Stimulated activated CD4-positive, alpha-beta T cell treated with anti-CD3 and anti-CD28 coated beads, Interleukin-12 subunit alpha, Interleukin-12 subunit beta, amount 100 ng/mL, for 48 hours (primary cell): Measurements from ENCODE around the gene TNFRSF21.
A peak's percentile ranks its signal among the peaks of the same experiment; 100 is the strongest.
"Not testable (repeated sequence)": the region's sequence is repeated elsewhere in the genome, so short reads cannot be mapped to it uniquely, and the experiment has no call there.

Source experiments
- DNase-seq, 3 donors: peaks; one replicate each; pipeline ENCODE4 v3.0.0-alpha.2; 2020; ENCODE audit warnings: low read depth in 2 of 3, low spot score in 1 of 3

TNFRSF21 gene, protein sequence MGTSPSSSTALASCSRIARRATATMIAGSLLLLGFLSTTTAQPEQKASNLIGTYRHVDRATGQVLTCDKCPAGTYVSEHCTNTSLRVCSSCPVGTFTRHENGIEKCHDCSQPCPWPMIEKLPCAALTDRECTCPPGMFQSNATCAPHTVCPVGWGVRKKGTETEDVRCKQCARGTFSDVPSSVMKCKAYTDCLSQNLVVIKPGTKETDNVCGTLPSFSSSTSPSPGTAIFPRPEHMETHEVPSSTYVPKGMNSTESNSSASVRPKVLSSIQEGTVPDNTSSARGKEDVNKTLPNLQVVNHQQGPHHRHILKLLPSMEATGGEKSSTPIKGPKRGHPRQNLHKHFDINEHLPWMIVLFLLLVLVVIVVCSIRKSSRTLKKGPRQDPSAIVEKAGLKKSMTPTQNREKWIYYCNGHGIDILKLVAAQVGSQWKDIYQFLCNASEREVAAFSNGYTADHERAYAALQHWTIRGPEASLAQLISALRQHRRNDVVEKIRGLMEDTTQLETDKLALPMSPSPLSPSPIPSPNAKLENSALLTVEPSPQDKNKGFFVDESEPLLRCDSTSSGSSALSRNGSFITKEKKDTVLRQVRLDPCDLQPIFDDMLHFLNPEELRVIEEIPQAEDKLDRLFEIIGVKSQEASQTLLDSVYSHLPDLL

DNA sequence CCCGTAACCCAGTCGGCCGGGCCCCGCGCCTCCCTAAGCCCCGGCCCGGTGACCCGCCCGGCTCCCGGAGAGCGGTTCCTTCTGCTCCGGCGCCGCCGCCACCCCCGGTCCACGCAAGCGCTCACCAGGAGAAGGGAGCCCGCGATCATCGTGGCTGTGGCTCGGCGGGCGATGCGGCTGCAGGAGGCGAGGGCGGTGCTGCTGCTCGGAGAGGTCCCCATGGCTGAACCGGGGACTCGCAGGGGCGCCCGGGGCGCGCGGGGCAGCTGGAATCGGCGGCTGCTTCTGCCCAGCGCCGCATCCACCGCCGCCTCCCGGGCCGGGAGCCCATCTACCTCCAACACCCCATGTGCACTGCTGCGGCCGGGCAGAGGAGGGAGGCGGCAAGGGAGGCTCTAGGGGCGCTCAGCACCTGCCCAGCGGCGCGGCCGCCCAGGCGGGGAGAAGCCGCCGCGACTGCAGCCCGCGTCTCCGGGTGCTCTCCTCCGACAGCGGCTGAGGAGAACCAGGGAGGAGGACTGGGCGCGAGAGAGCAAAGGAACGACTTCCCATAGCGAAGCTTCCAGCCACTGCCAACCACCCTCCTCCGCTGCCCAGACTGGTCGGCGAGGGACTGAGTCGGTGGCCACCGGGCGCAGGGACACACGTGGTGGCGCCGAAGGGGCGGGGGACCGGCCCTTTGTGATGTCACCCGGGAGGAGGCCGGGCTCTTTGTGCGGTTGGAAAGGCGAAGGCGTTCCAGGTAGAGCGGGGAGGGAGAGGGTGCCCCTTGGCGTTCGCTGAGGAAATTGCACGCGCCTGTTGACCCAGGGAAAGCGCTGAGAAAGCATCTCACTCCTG, at the start of gene TNFRSF21:
TNFRSF21 (minus strand) TSS at position 615 of the 840 bp plus-strand sequence; CDS start at position 221, 394 bp downstream.
- DNase-seq, result peak; percentile 73 to 79 (median 76)

DNA sequence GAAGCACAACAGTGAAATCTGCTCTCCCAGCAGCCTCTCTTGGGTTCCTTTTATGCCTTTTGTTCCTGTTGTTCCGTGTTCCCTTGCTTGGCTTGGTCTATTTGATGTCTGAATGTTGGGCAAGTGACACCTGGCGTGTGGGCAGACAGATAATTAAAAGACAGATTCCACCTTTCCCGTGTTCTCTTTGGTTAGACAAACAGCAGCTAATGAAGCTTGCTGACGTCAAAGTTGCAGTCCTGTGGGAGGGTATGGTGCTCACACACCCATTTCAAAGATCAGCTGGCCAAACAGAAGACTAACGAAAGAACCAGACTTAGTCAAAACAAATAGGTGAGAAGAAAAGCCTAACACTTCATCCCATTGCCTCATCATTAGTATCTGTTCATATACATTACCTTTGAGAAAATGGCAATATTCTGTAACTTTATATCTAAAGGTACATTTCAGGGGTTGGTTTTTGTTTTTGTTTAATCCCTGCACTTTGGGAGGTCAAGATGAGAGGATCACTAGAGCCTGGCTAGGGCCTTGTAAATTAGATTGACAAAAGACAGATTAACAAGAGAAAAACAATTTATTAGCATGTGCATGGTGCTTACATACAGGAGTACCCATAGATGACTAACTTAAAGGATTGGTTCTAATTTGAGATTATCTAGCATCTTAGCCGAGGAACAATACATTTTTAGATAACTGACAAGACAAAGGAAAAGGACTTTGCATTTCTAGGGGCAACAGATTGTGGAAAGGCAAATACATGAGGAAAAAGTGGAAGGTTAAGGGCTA, 48.9 kb upstream of the TNFRSF21 start:
- DNase-seq, result no peak

DNA sequence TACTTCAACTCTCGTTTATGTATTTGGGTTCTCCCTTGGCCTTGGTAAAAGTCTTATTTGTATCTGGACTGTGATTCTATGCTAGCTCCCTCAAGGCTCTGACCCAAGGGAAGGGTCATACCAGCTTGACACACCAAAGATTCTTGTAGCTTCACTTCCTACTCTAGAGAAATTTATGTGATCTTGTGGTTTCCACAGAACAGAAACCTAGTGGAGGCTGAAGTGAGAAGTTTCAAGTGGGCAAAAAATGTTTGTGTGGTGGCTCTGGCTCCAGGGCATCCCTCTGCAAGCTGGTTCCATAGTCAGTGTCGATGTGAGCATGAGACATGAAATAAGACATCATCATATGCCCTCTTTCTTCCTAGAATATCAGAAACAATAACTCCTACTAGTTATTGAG, 48.1 kb upstream of the TNFRSF21 start:
- no peak for DNase-seq

DNA sequence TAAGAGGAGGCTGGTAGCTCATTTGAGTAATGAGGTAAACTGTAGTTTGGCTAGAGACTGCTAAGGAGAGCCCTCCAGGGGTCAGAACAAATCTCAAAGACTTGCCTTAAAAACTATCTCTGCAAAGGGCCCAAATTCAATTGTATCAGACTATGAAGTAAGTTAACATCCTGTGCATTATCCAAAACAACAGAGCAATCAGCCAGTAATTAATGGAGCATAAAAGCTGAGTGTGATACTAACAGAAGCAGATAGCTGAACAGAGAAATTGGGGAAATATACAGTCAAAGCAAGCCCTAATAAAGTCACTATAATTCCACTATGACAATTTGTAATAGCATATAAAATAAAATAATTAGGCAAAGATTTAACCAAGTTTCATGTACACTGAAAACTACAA, 45.8 kb upstream of the TNFRSF21 start:
- DNase-seq, result no peak

DNA sequence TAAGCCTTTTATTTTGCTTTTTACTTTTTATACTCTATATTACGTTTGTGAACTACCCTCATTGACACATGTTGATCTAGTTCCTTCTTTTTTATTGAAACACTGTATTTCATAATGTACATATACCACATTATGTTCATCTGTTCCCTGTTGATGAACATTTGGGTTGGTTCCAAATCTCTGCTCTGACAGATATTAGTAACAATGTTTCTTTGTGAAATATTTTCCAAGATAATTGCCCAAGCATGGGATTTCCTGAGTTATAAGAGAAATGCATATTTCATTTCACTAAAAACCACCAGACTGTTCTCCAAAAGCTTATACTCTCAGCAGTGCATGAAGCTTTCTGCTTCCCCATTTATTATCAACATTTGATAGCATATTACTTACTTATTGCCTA, 44.2 kb upstream of the TNFRSF21 start:
- DNase-seq, result no peak

DNA sequence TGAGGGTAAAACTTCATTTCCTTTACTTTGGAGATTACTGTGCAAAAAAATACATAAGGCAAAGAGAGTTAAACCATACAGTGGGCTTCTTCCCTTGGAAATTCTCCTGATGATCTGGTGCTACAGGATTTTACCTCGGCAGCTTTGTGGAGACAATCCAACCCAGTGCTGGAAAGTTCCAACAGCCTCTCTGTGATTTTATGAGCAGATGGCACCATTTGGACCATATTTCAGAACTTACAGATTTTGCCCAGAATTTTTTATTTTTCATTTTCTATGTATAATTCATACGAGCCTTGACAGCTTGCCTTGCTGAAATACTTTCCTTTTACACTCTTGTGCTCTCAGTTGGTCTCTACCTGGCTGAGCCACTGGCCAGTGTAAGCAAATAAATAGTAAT, 43.3 kb upstream of the TNFRSF21 start:
- no peak for DNase-seq

DNA sequence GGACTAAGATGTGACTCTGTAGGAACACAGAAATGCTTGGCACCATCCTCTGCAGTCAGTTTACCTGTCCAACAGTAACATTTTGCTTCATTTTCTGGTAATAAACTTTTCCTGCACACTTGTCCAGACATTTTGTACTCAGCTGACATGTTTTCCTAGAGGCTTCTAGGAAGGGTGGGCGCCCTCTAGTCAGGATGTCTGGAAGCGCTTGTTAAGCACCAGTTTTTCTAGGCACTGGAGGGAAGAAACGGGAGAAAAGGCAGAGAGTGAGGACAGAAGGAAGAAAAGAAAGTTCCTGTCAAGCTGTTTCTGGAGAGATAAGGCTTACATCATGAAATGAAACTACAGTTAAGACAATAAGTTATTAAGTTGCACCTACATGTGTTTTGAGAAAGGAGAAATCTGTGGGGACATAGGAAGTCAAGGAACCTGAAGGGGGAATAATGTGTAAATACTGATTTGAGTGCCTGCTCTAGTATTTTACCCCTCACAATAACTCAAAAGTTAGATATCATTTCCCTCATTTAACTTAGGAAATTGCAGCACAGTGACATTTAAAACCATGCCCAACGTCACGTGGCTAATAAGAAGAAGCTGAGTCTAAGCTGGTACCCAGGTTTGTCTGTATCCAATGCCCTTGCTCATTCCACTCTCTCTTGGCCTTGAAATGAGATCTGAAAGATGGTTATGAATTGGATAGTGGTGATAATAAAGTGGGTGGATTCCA, 42.7 kb upstream of the TNFRSF21 start:
- DNase-seq, result no peak

DNA sequence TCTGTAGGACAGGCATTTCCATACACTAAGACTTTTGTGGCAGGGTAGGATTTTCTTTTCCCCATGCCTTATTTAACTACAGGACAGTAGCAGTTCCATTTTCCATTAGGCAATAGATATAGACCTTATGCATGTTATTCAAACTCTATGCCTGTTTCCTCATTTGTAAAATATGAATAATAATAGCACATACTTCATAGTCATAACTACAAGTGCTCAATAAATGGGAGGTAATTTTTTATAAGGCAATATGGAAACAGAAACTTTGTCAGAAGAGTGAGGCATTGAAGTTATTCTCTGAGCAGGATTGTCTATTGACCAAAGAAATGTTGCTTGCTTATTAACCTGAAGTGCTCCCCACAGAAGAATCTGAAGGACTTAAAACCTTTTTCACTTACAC, 41.9 kb upstream of the TNFRSF21 start:
- no peak for DNase-seq

DNA sequence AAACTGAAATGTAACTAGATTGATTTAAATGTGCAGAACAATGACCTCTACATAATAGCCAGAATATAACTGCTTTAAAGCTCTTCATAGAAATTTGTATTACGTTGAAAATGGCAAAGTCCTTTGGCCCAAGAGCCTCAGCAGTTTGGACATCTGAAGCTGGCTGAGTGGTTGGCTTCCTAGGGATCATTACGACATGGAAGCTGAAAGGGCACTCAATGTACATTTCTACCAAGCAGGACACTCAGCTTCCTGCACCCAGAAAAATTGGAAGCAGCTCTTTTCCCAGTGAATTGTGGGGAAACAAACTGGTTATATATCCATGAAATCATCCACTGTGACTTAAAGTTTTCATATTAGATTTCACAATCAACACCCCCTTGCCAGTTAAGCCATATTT, 40.2 kb upstream of the TNFRSF21 start:
- no peak for DNase-seq

DNA sequence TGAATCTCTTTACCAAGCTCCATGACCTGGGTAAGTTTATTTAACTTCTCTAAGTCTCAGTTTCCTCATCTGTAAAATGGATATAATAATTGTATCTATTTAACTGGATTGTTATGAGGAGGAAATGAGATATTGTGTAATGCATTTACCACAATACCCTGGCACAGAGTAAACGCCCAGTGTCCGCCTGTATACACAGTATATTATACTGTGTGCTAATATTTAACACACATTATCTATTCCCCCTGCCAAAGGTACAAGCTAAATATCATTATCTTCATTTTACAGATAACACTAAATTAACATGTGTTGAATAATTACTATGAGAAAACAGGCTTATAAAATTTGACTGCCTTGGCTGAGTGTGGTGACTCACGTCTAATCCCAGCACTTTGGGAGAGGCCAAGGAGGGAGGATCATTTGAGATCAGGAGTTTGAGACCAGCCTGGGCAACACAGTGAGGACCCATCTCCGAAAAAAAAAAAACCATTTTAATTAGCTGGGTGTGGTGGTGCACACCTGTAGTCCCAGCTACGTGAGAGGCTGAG, 38.7 kb upstream of the TNFRSF21 start:
- no peak for DNase-seq

DNA sequence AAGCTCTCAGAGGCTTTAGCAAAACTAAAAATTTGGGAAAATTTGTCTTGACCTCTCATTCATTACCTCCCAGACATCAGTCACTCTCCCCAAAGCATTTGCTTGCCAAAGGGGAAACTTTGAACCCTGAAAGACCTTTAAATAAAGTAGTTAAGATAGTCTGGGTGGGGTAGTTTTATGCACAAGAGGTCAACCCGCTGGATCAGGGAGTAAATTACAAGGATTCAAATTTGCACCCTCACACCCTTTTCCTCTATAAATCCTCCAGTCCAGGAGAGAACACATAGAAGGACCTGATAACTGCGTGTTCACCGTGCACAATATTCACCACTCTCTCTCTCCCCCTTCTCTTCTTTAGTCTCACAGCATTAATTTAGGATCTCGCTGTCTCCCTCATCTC, 36.1 kb upstream of the TNFRSF21 start:
- no peak for DNase-seq

DNA sequence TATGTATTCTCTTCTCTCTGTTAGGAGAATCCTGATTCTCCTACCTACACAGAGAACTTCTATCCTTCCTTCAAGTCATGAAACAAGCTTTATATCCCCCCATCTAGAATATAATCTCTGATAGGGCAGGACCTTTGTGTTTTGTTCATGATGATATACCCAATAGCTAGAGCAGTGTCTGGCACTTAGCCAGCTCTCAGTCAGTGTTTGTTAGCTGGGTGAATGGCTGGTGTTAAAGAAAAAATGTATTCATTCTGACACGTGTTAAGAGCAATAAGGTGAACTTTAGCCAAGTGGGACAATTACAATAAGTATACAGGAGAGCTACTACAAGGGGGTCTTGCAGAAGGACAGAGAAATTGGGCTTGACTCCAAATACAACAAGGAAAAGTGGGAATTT, 34.3 kb upstream of the TNFRSF21 start:
- DNase-seq, result no peak

DNA sequence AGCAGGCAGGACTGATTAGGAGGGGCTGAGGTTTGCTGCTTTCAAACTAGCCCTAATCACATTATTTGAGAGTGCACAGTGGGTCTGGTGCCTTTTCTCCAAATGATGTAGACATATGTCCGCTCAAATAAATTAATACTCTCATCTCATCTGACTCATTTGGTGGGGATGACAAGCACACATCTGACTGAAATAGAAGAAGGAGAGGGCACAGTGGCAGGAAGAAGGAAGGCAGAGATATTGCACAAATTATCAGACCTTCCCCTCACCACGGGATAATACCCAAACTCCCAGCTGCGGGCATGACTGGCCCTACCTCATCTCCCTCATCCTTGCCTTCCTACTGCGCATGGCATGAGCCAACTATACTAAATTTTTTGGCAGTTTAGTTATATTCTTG, 33.9 kb upstream of the TNFRSF21 start:
- DNase-seq, result no peak

DNA sequence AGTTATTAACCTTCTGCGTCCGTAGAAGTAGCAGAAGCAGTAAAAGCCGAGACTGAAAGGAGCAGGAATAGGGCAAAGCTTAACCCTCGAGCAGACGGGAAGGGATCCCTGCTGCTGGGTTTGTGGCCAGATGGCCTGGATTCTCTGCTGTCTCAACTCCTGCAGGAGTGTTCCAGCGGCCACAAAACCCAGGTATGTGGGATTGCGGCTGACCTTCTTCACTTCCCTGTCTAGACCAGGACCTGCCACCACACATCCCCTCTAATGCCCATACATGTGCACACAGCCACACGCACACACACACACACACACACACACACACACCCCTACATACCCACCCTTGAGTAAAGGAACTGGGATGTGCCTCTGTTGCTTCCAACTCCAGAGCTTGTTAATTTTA, 33.1 kb upstream of the TNFRSF21 start:
- DNase-seq, result no peak

DNA sequence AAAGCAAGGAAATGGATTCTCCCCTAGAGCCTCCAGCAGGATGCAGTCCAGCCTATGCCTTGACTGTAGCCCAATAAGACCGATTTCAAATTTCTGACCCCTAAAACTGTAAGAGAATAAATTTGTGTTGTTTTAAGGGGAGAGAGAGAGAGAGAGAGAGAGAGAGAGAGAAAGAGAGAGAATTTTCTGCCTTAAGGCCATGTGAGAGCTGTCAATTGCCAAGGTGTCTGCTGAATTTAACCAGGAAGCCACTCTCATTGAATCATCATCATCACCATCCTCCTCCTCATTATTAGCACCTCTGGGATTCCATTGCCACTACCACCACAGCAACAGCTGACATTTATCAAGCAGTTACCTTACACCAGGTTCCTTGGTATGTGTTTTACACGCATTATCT, 27.8 kb upstream of the TNFRSF21 start:
- no peak for DNase-seq

DNA sequence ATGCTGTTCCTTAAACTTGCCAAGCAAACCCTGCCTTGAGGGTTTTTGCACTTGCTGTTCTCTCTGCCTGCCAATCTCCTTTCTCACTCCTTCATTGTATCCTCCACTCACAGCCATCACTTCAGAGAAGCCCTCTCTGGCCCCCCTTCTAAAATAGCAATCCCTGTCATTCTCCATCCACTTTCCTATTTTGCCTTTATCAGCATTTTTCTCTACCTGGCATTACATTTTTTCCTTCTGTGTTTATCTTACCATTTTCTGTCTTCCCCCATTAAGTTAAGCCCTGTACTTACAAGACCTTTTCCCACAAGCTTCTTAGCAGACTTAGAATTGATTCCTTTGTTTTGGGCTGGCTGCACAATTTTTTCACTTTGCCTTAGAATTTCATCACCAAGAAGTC, 26.6 kb upstream of the TNFRSF21 start:
- DNase-seq, result no peak

DNA sequence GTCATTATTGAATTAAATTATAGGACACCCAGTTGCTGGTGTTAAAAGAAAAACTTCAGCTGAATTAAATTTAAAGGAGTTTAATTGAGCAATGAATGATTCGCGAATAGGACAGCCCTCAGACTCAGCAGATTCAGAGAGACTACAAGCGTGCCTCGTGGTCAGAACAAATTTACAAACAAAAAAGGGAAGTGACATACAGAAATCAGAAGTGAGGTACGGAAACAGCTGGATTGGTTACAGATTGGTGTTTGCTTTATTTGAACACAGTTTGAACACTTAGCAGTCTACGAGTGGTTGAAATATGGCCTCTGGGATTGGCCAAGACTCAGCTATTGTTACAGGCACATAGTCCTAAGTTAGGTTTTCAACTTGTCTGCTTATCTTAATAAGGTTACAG, 25.8 kb upstream of the TNFRSF21 start:
- no peak for DNase-seq

DNA sequence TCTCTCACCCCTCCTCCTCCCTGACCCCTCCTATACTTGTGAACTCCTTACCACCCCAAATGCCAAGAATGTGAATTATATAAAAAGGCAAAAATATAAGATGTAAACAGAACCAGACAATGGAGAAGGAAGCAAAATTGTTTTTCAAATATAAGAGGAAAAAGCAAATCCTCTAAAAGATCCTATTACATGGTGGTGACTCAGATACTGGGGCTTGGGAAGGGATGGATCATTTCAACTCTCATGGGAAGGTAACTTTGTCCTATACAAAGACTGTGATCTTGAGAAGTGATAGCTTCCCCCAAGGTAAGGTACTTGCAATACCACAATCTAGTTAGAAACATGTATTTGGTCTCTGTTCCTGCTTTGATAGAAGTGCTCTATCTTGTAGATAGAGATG, 24.6 kb upstream of the TNFRSF21 start:
- no peak for DNase-seq

DNA sequence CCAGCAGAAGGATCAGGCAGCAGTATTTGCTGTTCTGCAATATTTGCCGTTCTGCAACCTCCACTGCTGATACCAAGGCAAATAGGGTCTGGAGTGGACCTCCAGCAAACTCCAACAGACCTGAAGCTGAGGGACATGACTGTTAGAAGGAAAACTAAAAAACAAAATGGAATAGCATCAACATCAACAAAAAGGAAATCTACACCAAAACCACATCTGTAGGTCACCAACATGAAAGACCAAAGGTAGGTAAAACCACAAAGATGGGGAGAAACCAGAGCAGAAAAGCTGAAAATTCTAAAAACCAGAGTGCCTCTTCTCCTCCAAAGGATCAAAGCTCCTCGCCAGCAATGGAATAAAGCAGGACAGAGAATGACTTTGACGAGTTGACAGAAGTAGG, 18.9 kb upstream of the TNFRSF21 start:
- DNase-seq, result not testable (repeated sequence)

DNA sequence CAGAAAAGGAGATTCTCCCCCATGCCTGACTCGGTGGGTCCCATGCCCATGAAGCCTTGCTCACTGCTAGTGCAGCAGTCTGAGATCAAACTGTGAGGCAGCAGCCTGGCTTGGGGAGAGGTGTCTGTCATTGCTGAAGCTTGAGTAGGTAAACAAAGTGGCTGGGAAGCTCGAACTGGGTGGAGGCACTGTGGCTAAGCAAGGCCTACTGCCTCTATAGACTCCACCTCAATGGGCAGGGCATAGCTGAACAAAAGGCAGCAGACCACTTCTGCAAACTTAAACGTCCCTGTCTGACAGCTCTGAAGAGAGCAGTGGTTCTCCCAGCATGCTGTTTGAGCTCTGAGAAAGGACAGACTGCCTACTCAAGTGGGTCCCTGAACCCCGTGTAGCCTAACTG, 18.4 kb upstream of the TNFRSF21 start:
- DNase-seq, result not testable (repeated sequence)
